Prostate gland (tissue), 2 donors: ENCODE measurements around the gene AGK. TPM values are rescaled to one million over a fixed set of nuclear protein-coding genes. Genes with fewer than 3 reads are reported as not detected.

Source experiments
- DNase-seq: peaks from one replicate; pipeline ENCODE4 v3.0.0-alpha.2; 2019; ENCODE audit warnings: low spot score
- H3K27ac ChIP-seq, 2 donors: fragments of 200-600 bp; sonication (generic); 2 replicates each; pipeline ENCODE4 v1.5.1; 2017 to 2019
- H3K27me3 ChIP-seq: fragments of 200-600 bp; sonication (generic); replicated peaks from 2 replicates; pipeline ENCODE4 v1.5.1; 2019; ENCODE audit not compliant: insufficient read depth
- H3K36me3 ChIP-seq, 2 donors: fragments of 200-600 bp; sonication (generic); 1 replicate in 1 of 2; 2 replicates in 1 of 2; pipeline versions ENCODE4 v1.5.1 to v1.8.1; 2017 to 2019
- H3K4me1 ChIP-seq: fragments of 200-600 bp; sonication (generic); replicated peaks from 2 replicates; pipeline ENCODE4 v1.5.1; 2019
- H3K4me3 ChIP-seq, 2 donors: fragments of 200-600 bp; sonication (generic); 2 replicates each; pipeline ENCODE4 v1.5.1; 2017 to 2019
- H3K9me3 ChIP-seq: fragments of 200-600 bp; sonication (generic); 2 replicates; pipeline ENCODE4 v1.5.1; 2017
- CTCF ChIP-seq, 4 experiments: fragments of 200-600 bp in 2 of 4; fragments of 450-650 bp in 2 of 4; sonication (generic) in 2 of 4; IDR thresholded peaks; 1 replicate in 3 of 4; 2 replicates in 1 of 4; pipeline ENCODE4 v1.5.1; 2016 to 2019; ENCODE audit warnings: antibody characterized with exemption in 4 of 4, mild to moderate bottlenecking in 2 of 4, moderate library complexity in 2 of 4
- POLR2A ChIP-seq: fragments of 450-650 bp; IDR thresholded peaks from one replicate; pipeline ENCODE4 v1.6.1; 2016; ENCODE audit warnings: antibody characterized with exemption, mild to moderate bottlenecking
- POLR2AphosphoS5 ChIP-seq: sonication (generic); formaldehyde crosslinking; IDR thresholded peaks from one replicate; pipeline ENCODE4 v1.6.1; 2017; ENCODE audit warnings: antibody characterized with exemption
- WGBS: methylation state at CpG from one replicate; pipeline ENCODE4 v1.1.5; 2018; 5-methylcytosine and 5-hydroxymethylcytosine counted together
- intact Hi-C: fragments of 100-400 bp; cut with DNase I; formaldehyde crosslinking; loops from one replicate; pipeline ENCODE4 v1.14.2; 2022
- total RNA-seq, 2 donors: library from RNA; depleted of rRNA; stranded (reverse); fragments of >200 nt; gene quantifications; one replicate each; pipeline ENCODE4 v1.1.0, GENCODE V29; 2016

AGK gene
- total RNA-seq, 2 donors from 2014 or later: 19.4 to 26.7 TPM

- Histone ChIP-seq H3K27ac (no peak overlapping the region), H3K36me3 (no peaks in the 10 kb centered on the region), H3K9me3 (no peaks in the 10 kb centered on the region), H3K27me3 (no peaks in the 10 kb centered on the region), H3K4me1 (no peaks in the 10 kb centered on the region), H3K4me3 (no peak overlapping the region)
- DNase-seq: no peak
- intact Hi-C loops: no loop called here
- WGBS: 95% methylated on average over 3 of the region's 3 CpGs
- TF ChIP-seq CTCF (IDR thresholded peaks at IDR 0.05) (no peak), POLR2AphosphoS5 (no peak), POLR2A (no peak)
These were observed 122.1 kb downstream of the AGK start for GRCh38 chr7:141673346-141673745.

- H3K4me1 ChIP-seq: no peaks in the 10 kb centered on the region
- no peak overlapping the region for H3K4me3 ChIP-seq
- 78% methylated on average over 5 of the region's 5 CpGs for WGBS
- H3K27ac ChIP-seq: no peak overlapping the region
- no peak for DNase-seq
- no peaks in the 10 kb centered on the region for H3K27me3 ChIP-seq
- TF ChIP-seq POLR2A: no peak
- no peak for TF ChIP-seq POLR2AphosphoS5
- TF ChIP-seq CTCF (IDR thresholded peaks at IDR 0.05): no peak
- intact Hi-C loops: no loop called here
- no peaks in the 10 kb centered on the region for H3K36me3 ChIP-seq
- no peaks in the 10 kb centered on the region for H3K9me3 ChIP-seq
These were observed 123.0 kb downstream of the AGK start for GRCh38 chr7:141674171-141674671.

- Histone ChIP-seq H3K4me3 (no peak overlapping the region), H3K27ac (no peak overlapping the region), H3K27me3 (no peaks in the 10 kb centered on the region), H3K9me3 (no peaks in the 10 kb centered on the region), H3K36me3 (no peaks in the 10 kb centered on the region), H3K4me1 (no peaks in the 10 kb centered on the region)
- WGBS: 69% methylated on average over 4 of the region's 4 CpGs
- intact Hi-C loops: no loop called here
- DNase-seq: no peak
- TF ChIP-seq POLR2A: no peak
- TF ChIP-seq CTCF (IDR thresholded peaks at IDR 0.05): peak in 1 of 4 experiments; percentile 20
- TF ChIP-seq POLR2AphosphoS5: no peak
These were observed 123.5 kb downstream of the AGK start for GRCh38 chr7:141674702-141675101.

GRCh38 chr7:141675436-141676215, 124.4 kb downstream of the AGK start:
- Histone ChIP-seq H3K9me3 (no peaks in the 10 kb centered on the region), H3K4me1 (no peaks in the 10 kb centered on the region), H3K4me3 (no peak overlapping the region), H3K27ac (no peak overlapping the region), H3K36me3 (no peaks in the 10 kb centered on the region), H3K27me3 (no peaks in the 10 kb centered on the region)
- intact Hi-C loops: no loop called here
- WGBS: 89% methylated on average over 6 of the region's 6 CpGs
- no peak for DNase-seq
- TF ChIP-seq POLR2A (no peak), POLR2AphosphoS5 (no peak), CTCF (IDR thresholded peaks at IDR 0.05) (no peak)

GRCh38 chr7:141676618-141677017, 125.4 kb downstream of the AGK start:
- WGBS: 55% methylated on average over 3 of the region's 3 CpGs
- TF ChIP-seq CTCF (IDR thresholded peaks at IDR 0.05) (no peak), POLR2A (no peak)

More at GRCh38 chr7:141676618-141677017, 125.4 kb downstream of the AGK start:
- H3K27me3 ChIP-seq: no peaks in the 10 kb centered on the region
- H3K4me3 ChIP-seq: no peak overlapping the region
- no peaks in the 10 kb centered on the region for H3K9me3 ChIP-seq
- H3K36me3 ChIP-seq: no peaks in the 10 kb centered on the region
- no peak overlapping the region for H3K27ac ChIP-seq
- intact Hi-C loops: no loop called here
- H3K4me1 ChIP-seq: no peaks in the 10 kb centered on the region
- DNase-seq: no peak
